Stimulated activated CD8-positive, alpha-beta memory T cell treated with anti-CD3 and anti-CD28 coated beads, Interleukin-7, amount 100 ng/mL, for 4 hours (primary cell): ENCODE data around the gene SRC.
"Not testable (repeated sequence)": the region's sequence is repeated elsewhere in the genome, so short reads cannot be mapped to it uniquely, and the experiment has no call there.

Source experiments
- DNase-seq, 2 donors: peaks; one replicate each; pipeline ENCODE4 v3.0.0-alpha.2; 2020; ENCODE audit warnings: low read depth in 2 of 2

The SRC gene

GRCh38 chr20:37363221-37364012, 17.5 kb downstream of the SRC start:
- no peak for DNase-seq

GRCh38 chr20:37364013-37364926, 18.3 kb downstream of the SRC start:
- no peak for DNase-seq

GRCh38 chr20:37364927-37365272, 19.0 kb downstream of the SRC start:
- DNase-seq = no peak

- DNase-seq = no peak
These were observed 20.1 kb downstream of the SRC start for GRCh38 chr20:37365760-37366638.

GRCh38 chr20:37366743-37367142, 20.8 kb downstream of the SRC start:
- no peak for DNase-seq

GRCh38 chr20:37369846-37370245, 23.9 kb downstream of the SRC start:
- no peak for DNase-seq

GRCh38 chr20:37371845-37372244, 25.9 kb downstream of the SRC start:
- DNase-seq = not testable (repeated sequence)

- no peak for DNase-seq
These were observed 26.5 kb downstream of the SRC start for GRCh38 chr20:37372441-37372840.

GRCh38 chr20:37373020-37373598, 27.2 kb downstream of the SRC start:
- DNase-seq = no peak

- no peak for DNase-seq
These were observed 29.3 kb downstream of the SRC start for GRCh38 chr20:37375227-37375626.

- no peak for DNase-seq
These were observed 30.4 kb downstream of the SRC start for GRCh38 chr20:37376324-37376723.

- DNase-seq = no peak
These were observed 30.9 kb downstream of the SRC start for GRCh38 chr20:37376791-37377190.

GRCh38 chr20:37377346-37378081, 31.6 kb downstream of the SRC start:
- DNase-seq = no peak

- DNase-seq = no peak
These were observed 32.5 kb downstream of the SRC start for GRCh38 chr20:37378420-37378784.

GRCh38 chr20:37378785-37379598, 33.1 kb downstream of the SRC start:
- no peak for DNase-seq

GRCh38 chr20:37379967-37380828, 34.3 kb downstream of the SRC start:
- DNase-seq = no peak

GRCh38 chr20:37380864-37381579, 35.1 kb downstream of the SRC start:
- no peak for DNase-seq
